Activated CD4-positive, alpha-beta memory T cell treated with anti-CD3 and anti-CD28 coated beads for 36 hours (primary cell): ENCODE results near the gene MYH7. TPM values are rescaled to one million over a fixed set of nuclear protein-coding genes. Genes with fewer than 3 reads are reported as not detected.
A peak's percentile ranks its signal among the peaks of the same experiment; 100 is the strongest.
"Not testable (repeated sequence)": the region's sequence is repeated elsewhere in the genome, so short reads cannot be mapped to it uniquely, and the experiment has no call there.

Source experiments
- CTCF ChIA-PET: fragments of 350-600 bp; sonication (Branson Sonifier 250); formaldehyde crosslinking; loops from one replicate; lab custom pipeline; 2021; ENCODE audit warnings: antibody characterized with exemption, inconsistent platforms; lab: Charles Lee
- POLR2A ChIA-PET: fragments of 350-600 bp; sonication (Branson Sonifier 250); formaldehyde crosslinking; loops from one replicate; lab custom pipeline; 2021; ENCODE audit warnings: antibody characterized with exemption; lab: Charles Lee
- DNase-seq: peaks from one replicate; pipeline ENCODE4 v3.0.0-alpha.2; 2020
- H3K27ac Mint-ChIP-seq: one replicate; pipeline ENCODE4 v1.8.0; 2021; ENCODE audit warnings: mixed read lengths
- H3K27me3 Mint-ChIP-seq: one replicate; pipeline ENCODE4 v1.8.0; 2021; ENCODE audit warnings: mixed read lengths
- H3K36me3 Mint-ChIP-seq: one replicate; pipeline ENCODE4 v1.8.0; 2021; ENCODE audit warnings: mixed read lengths
- H3K4me1 Mint-ChIP-seq: one replicate; pipeline ENCODE4 v1.8.0; 2021; ENCODE audit warnings: low read depth, mixed read lengths
- H3K4me3 Mint-ChIP-seq: one replicate; pipeline ENCODE4 v1.8.0; 2021; ENCODE audit warnings: mild to moderate bottlenecking, mixed read lengths
- H3K9me3 Mint-ChIP-seq: one replicate; pipeline ENCODE4 v1.8.0; 2021; ENCODE audit warnings: mixed read lengths
- intact Hi-C: fragments of 100-400 bp; cut with micrococcal nuclease; formaldehyde crosslinking; loops from one replicate; pipeline ENCODE4 v1.15.1; 2023
- total RNA-seq, 2 experiments: library from RNA; stranded (reverse); gene quantifications; one replicate each; pipeline ENCODE4 v1.2.3, GENCODE V29; 2021

MYH7 gene
- total RNA-seq, 2 experiments from 2014 or later, result 0.02 TPM; not detected in 1

GRCh38 chr14:23468704-23469126 lies 33.3 kb upstream of the MYH7 start:
- intact Hi-C loops, result loop anchor here (1.0 to 10.0 kb wide), 8 partner anchors 83 to 1994 kb away; partner anchors contain the start of genes HOMEZ, PABPN1, RAB2B and TOX4
- DNase-seq, result no peak
- Mint-ChIP-seq H3K4me3 (no peak overlapping the region), H3K27ac (no peak overlapping the region), H3K4me1 (peaks cover 6% of the 10 kb centered on the region), H3K27me3 (no peaks in the 10 kb centered on the region), H3K9me3 (no peaks in the 10 kb centered on the region), H3K36me3 (peaks cover 11% of the 10 kb centered on the region)
- ChIA-PET POLR2A (no interaction called here), CTCF (interaction anchor here (0.6 to 2.3 kb wide), 10 partner anchors 8 to 147 kb away, joined by 3 to 7 read pairs (median 4); partner anchors contain the start of gene PABPN1)

- no peaks in the 10 kb centered on the region for H3K9me3 Mint-ChIP-seq
- intact Hi-C loops, result loop anchor here (10.0 kb wide), 1 partner anchor 1990 kb away; the partner anchor contains the start of genes RAB2B and TOX4
- no peaks in the 10 kb centered on the region for H3K36me3 Mint-ChIP-seq
- no peak for DNase-seq
- ChIA-PET CTCF (no interaction called here), POLR2A (no interaction called here)
- H3K27me3 Mint-ChIP-seq, result no peaks in the 10 kb centered on the region
- H3K4me3 Mint-ChIP-seq, result no peak overlapping the region
- no peak overlapping the region for H3K27ac Mint-ChIP-seq
- H3K4me1 Mint-ChIP-seq, result no peaks in the 10 kb centered on the region
Observed at GRCh38 chr14:23465261-23465660, 29.8 kb upstream of the MYH7 start.

DNA sequence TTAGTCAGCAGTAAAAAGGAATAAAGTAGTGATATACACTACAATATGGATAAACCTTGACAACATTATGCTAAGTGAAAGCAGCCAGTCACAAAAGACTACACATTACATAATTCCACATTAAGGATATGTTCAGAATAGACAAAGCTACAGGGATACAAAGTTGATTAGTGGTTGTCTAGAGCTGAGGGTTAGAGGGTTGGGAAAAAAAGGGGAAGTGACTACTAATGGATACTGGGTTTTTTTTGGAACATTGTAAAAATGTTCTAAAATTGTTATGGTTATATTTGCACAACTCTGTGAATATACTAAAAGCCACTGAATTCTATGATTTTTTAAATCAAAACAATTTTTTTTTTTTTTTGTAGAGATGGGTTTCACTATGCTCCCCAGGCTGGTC lies 29.2 kb upstream of the MYH7 start:
- no peaks in the 10 kb centered on the region for H3K36me3 Mint-ChIP-seq
- H3K27ac Mint-ChIP-seq, result no peak overlapping the region
- no peak for DNase-seq
- no peak overlapping the region for H3K4me3 Mint-ChIP-seq
- H3K4me1 Mint-ChIP-seq, result no peaks in the 10 kb centered on the region
- H3K27me3 Mint-ChIP-seq, result no peaks in the 10 kb centered on the region
- intact Hi-C loops, result loop anchor here (10.0 kb wide), 1 partner anchor 1990 kb away; the partner anchor contains the start of genes RAB2B and TOX4
- POLR2A ChIA-PET, result interaction anchor here (0.6 kb wide), 1 partner anchor 609 kb away, joined by 3 read pairs; no protein-coding TSS in a partner anchor
- CTCF ChIA-PET, result no interaction called here
- H3K9me3 Mint-ChIP-seq, result no peaks in the 10 kb centered on the region

DNA sequence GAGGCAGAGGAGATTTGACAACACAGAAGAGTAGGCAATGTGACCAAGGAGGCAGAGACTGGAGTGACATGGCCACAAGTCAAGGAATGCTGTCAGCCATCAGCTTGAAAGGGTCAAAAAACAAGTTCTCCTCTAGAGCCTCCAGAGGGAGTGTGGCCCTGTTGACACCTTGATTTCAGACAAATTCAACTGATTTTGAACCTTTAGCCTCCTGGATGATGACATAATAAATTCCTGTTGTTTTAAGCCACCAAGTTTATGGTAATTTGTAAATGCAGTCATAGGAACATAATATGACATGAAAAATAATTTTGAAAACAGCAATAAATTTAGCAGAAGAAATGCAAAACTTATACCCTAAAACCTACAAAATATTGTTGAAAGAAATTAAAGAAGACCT lies 25.5 kb upstream of the MYH7 start:
- Mint-ChIP-seq H3K27ac (no peak overlapping the region), H3K27me3 (no peaks in the 10 kb centered on the region), H3K4me1 (no peaks in the 10 kb centered on the region), H3K9me3 (no peaks in the 10 kb centered on the region), H3K36me3 (no peaks in the 10 kb centered on the region), H3K4me3 (no peak overlapping the region)
- ChIA-PET CTCF (no interaction called here), POLR2A (no interaction called here)
- intact Hi-C loops, result loop anchor here (10.0 kb wide), 1 partner anchor 1986 kb away; the partner anchor contains the start of genes RAB2B and TOX4
- DNase-seq, result no peak

- Mint-ChIP-seq H3K27ac (no peak overlapping the region), H3K9me3 (no peaks in the 10 kb centered on the region), H3K27me3 (peaks cover 12% of the 10 kb centered on the region), H3K36me3 (no peaks in the 10 kb centered on the region), H3K4me1 (no peaks in the 10 kb centered on the region), H3K4me3 (no peak overlapping the region)
- intact Hi-C loops, result no loop called here
- DNase-seq, result no peak
- ChIA-PET POLR2A (no interaction called here), CTCF (no interaction called here)
Observed at GRCh38 chr14:23457587-23458445, 22.4 kb upstream of the MYH7 start.

DNA sequence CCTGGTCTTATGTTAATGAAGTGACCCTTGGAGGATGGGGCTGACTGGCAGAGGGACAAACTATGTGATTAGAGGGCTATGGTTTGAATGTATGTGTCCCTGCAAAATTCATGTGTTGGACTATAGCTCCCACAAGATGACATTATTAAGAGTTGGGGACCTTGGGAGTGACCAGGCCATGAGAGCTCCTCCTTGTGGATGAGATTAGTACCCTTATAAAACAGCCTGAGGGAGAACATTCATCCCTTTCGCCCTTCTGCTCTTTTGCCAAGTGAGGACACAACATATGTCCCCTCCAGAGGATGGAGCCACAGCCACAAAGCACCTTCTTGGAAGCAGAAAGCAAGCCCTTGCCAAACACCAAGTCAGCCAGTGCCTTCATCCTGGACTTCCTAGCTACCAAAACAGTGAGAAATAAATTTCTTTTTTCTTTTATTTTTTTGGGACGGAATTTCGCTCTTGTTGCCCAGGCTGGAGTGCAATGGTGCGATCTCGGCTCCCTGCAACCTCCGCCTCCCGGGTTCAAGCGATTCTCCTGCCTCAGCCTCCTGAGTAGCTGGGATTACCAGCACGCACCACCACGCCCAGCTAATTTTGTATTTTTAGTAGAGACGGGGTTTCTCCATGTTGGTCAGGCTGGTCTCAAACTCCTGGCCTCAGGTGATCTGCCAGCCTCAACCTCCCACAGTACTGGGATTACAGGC lies 21.6 kb upstream of the MYH7 start:
- H3K36me3 Mint-ChIP-seq, DNase-seq, H3K4me3 Mint-ChIP-seq, H3K27ac Mint-ChIP-seq, intact Hi-C loops, CTCF ChIA-PET, H3K9me3 Mint-ChIP-seq, POLR2A ChIA-PET, H3K4me1 Mint-ChIP-seq: not testable (repeated sequence)
- H3K27me3 Mint-ChIP-seq, result peaks cover 13% of the 10 kb centered on the region

DNA sequence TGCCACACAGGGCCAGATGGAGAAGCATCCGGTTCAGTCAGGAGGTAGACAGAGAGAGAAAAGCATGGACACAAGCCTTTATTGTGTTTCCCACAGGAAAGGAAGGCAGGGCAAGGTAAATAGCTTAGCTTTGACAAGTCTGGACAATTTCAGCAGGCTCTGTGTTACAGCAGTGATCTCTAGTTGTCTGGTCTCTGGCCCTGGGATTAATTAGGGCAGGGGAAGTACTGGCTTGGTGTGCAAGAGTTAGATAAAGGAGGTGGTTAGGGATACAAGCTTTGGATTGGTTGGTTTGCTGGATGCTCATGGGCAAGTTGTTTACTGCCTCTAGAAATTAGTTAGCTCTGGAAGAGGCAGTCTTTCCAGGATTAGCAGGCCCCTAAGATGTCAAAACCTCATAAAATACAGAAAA lies 19.0 kb upstream of the MYH7 start:
- H3K27me3 Mint-ChIP-seq, result peaks cover 23% of the 10 kb centered on the region
- H3K9me3 Mint-ChIP-seq, result no peaks in the 10 kb centered on the region
- no peaks in the 10 kb centered on the region for H3K4me1 Mint-ChIP-seq
- ChIA-PET CTCF (interaction anchor here (1.0 to 2.3 kb wide), 2 partner anchors 11 to 105 kb away, joined by 3 to 6 read pairs; no protein-coding TSS in a partner anchor), POLR2A (no interaction called here)
- intact Hi-C loops, result no loop called here
- no peak overlapping the region for H3K27ac Mint-ChIP-seq
- DNase-seq, result no peak
- no peak overlapping the region for H3K4me3 Mint-ChIP-seq
- H3K36me3 Mint-ChIP-seq, result no peaks in the 10 kb centered on the region

GRCh38 chr14:23452237-23452636 lies 16.8 kb upstream of the MYH7 start:
- POLR2A ChIA-PET, result no interaction called here

DNA sequence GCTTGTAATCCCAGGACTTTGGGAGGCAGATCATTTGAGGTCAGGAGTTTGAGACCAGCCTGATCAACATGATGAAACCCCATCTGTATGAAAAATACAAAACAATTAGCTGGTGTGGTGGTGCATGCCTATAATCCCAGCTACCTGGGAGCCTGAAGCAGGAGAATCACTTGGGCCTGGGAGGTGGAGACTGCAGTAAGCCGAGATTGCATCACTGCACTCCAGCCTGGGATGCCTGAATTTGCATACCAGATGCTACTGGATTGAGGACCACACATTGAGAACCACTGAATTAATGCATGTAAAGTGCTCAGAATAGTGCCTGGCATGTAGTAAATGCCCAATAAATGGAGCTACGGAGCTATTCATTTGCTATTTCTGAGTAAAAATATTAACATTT lies 14.9 kb upstream of the MYH7 start:
- Mint-ChIP-seq H3K4me3 (no peak overlapping the region), H3K9me3 (no peaks in the 10 kb centered on the region), H3K36me3 (no peaks in the 10 kb centered on the region), H3K27ac (no peak overlapping the region), H3K27me3 (peaks cover 27% of the 10 kb centered on the region), H3K4me1 (no peaks in the 10 kb centered on the region)
- POLR2A ChIA-PET, result no interaction called here
- intact Hi-C loops, result no loop called here
- DNase-seq, result no peak
- CTCF ChIA-PET, result no interaction called here

More at GRCh38 chr14:23452237-23452636, 16.8 kb upstream of the MYH7 start:
- CTCF ChIA-PET, result no interaction called here
- intact Hi-C loops, result no loop called here
- Mint-ChIP-seq H3K27ac (no peak overlapping the region), H3K9me3 (no peaks in the 10 kb centered on the region), H3K27me3 (peaks cover 27% of the 10 kb centered on the region), H3K36me3 (no peaks in the 10 kb centered on the region), H3K4me3 (no peak overlapping the region), H3K4me1 (no peaks in the 10 kb centered on the region)
- DNase-seq, result no peak

- CTCF ChIA-PET, result no interaction called here
- DNase-seq, result no peak
- POLR2A ChIA-PET, result no interaction called here
- H3K27me3 Mint-ChIP-seq, result peaks cover 20% of the 10 kb centered on the region
- intact Hi-C loops, result no loop called here
- H3K36me3 Mint-ChIP-seq, result no peaks in the 10 kb centered on the region
- no peaks in the 10 kb centered on the region for H3K9me3 Mint-ChIP-seq
- no peak overlapping the region for H3K27ac Mint-ChIP-seq
- no peak overlapping the region for H3K4me3 Mint-ChIP-seq
- H3K4me1 Mint-ChIP-seq, result no peaks in the 10 kb centered on the region
Observed at GRCh38 chr14:23449314-23449713, 13.9 kb upstream of the MYH7 start.

GRCh38 chr14:23447361-23448350 lies 12.2 kb upstream of the MYH7 start:
- Mint-ChIP-seq H3K4me3 (no peak overlapping the region), H3K36me3 (no peaks in the 10 kb centered on the region), H3K4me1 (no peaks in the 10 kb centered on the region), H3K27ac (peak overlapping the region; percentile 6), H3K27me3 (peaks cover 15% of the 10 kb centered on the region), H3K9me3 (no peaks in the 10 kb centered on the region)
- CTCF ChIA-PET, result no interaction called here
- no peak for DNase-seq
- intact Hi-C loops, result no loop called here
- POLR2A ChIA-PET, result no interaction called here
